HG02571 (cell line): ENCODE measurements around the gene BYSL.
A peak's percentile ranks its signal among the peaks of the same experiment; 100 is the strongest.

Experiments used
- ATAC-seq: cut with Tn5 transposase; IDR thresholded peaks from one replicate; pipeline ENCODE4 v1.9.1; 2021; ENCODE audit warnings: mild to moderate bottlenecking, moderate library complexity; ENCODE audit not compliant: unreplicated experiment

Gene BYSL

GRCh38 chr6:41914869-41915530 is 6.3 kb upstream of the BYSL start:
- no peak for ATAC-seq

- no peak for ATAC-seq
Measured at GRCh38 chr6:41917528-41917927, 3.8 kb upstream of the BYSL start.

- peak; percentile 9 for ATAC-seq
Measured at GRCh38 chr6:41921712-41921998, 356 bp downstream of the BYSL start.

- no peak for ATAC-seq
Measured at GRCh38 chr6:41922154-41922553, 855 bp downstream of the BYSL start.

- no peak for ATAC-seq
Measured at GRCh38 chr6:41927253-41927652, 6.0 kb downstream of the BYSL start.

- ATAC-seq: no peak
Measured at GRCh38 chr6:41929924-41930323, 8.6 kb downstream of the BYSL start.

GRCh38 chr6:41931792-41932191 is 10.5 kb downstream of the BYSL start:
- no peak for ATAC-seq

- ATAC-seq: no peak
Measured at GRCh38 chr6:41932378-41932777, 11.1 kb downstream of the BYSL start.

GRCh38 chr6:41934278-41935192 is 13.2 kb downstream of the BYSL start:
- ATAC-seq: no peak

- no peak for ATAC-seq
Measured at GRCh38 chr6:41935193-41935574, 13.9 kb downstream of the BYSL start.

- no peak for ATAC-seq
Measured at GRCh38 chr6:41935685-41936072, 14.4 kb downstream of the BYSL start.

- no peak for ATAC-seq
Measured at GRCh38 chr6:41936073-41936837, 15.0 kb downstream of the BYSL start.

GRCh38 chr6:41937472-41937860 is 16.2 kb downstream of the BYSL start:
- ATAC-seq: no peak

- ATAC-seq: no peak
Measured at GRCh38 chr6:41937861-41938574, 16.7 kb downstream of the BYSL start.

GRCh38 chr6:41938590-41939175 is 17.4 kb downstream of the BYSL start:
- no peak for ATAC-seq

GRCh38 chr6:41939176-41939847 is 18.0 kb downstream of the BYSL start:
- no peak for ATAC-seq

- ATAC-seq: no peak
Measured at GRCh38 chr6:41939848-41940758, 18.8 kb downstream of the BYSL start.

GRCh38 chr6:41940759-41941279 is 19.5 kb downstream of the BYSL start:
- no peak for ATAC-seq
